Ascending aorta (tissue), 2 donors: Measurements from ENCODE around the gene PIK3CB. TPM values are rescaled to one million over a fixed set of nuclear protein-coding genes. Genes with fewer than 3 reads are reported as not detected.

ENCODE experiments used
- DNase-seq, 2 donors: peaks; one replicate each; pipeline ENCODE4 v3.0.0-alpha.2; 2019; ENCODE audit warnings: low spot score in 2 of 2
- H3K27ac ChIP-seq, 2 donors: fragments of 200-600 bp; sonication (generic); one replicate each; pipeline ENCODE4 v1.5.1; 2016 to 2017; ENCODE audit warnings: mild to moderate bottlenecking in 1 of 2
- H3K27me3 ChIP-seq: fragments of 200-600 bp; sonication (generic); one replicate; pipeline ENCODE4 v1.5.1; 2017
- H3K36me3 ChIP-seq, 2 donors: fragments of 200-600 bp; sonication (generic); one replicate each; pipeline ENCODE4 v1.5.1; 2016
- H3K4me1 ChIP-seq, 2 donors: fragments of 200-600 bp; sonication (generic); one replicate each; pipeline ENCODE4 v1.5.1; 2016 to 2017; ENCODE audit warnings: mild to moderate bottlenecking in 1 of 2
- H3K4me3 ChIP-seq, 2 donors: fragments of 200-600 bp; sonication (generic); one replicate each; pipeline ENCODE4 v1.5.1; 2016 to 2017; ENCODE audit warnings: mild to moderate bottlenecking in 1 of 2
- H3K9me3 ChIP-seq, 2 donors: fragments of 200-600 bp; sonication (generic); one replicate each; pipeline ENCODE4 v1.5.1; 2016
- CTCF ChIP-seq, 3 experiments: fragments of 200-600 bp in 2 of 3; fragments of 450-650 bp in 1 of 3; sonication (generic) in 2 of 3; IDR thresholded peaks; one replicate each; pipeline ENCODE4 v1.5.1; 2016 to 2019; ENCODE audit warnings: antibody characterized with exemption in 3 of 3, mild to moderate bottlenecking in 1 of 3, moderate library complexity in 1 of 3
- intact Hi-C: fragments of 100-400 bp; cut with DNase I; formaldehyde crosslinking; loops from one replicate; pipeline ENCODE4 v1.15.1; 2023
- total RNA-seq: library from RNA; depleted of rRNA; stranded (reverse); fragments of >200 nt; gene quantifications from one replicate; pipeline ENCODE4 v1.1.0, GENCODE V29; 2016

The PIK3CB gene
- total RNA-seq, 1 donor from 2014 or later = 9.3 TPM

DNA sequence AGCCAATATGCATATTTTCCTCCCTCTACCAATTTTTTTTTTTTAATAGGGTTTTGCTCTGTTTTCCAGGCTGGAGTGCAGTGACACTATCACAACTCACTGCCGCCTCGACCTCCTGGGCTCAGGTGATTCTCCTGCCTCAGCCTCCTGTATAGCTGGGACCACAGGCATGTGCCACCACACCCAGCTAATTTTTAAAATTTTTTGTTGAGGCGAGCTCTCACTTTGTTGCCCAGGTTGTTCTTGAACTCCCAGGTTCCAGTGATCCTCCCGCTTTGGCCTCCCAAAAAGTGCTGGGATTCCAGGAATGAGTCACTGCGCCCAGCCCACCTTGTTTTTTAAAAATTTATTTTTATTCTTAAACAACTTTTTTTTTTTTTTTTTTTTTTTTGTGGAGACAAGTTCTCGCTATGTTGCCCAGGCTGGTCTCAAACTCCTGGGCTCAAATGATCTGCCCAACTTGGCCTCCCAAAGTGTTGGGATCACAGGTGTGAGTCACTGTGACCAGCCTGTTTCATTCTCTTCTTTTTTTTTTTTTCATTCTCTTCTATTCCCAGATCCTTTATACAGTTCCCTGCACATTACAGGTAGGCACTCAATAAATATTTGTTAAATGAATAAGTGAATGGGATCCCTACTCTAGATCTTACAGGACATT, 40.5 kb upstream of the PIK3CB start:
- Histone ChIP-seq H3K27ac (no peak overlapping the region), H3K27me3 (no peaks in the 10 kb centered on the region), H3K4me3 (no peak overlapping the region), H3K4me1 (no peaks in the 10 kb centered on the region), H3K9me3 (no peaks in the 10 kb centered on the region), H3K36me3 (no peaks in the 10 kb centered on the region)
- no peak for DNase-seq
- intact Hi-C loops = no loop called here
- no peak for TF ChIP-seq CTCF (IDR thresholded peaks at IDR 0.05)

DNA sequence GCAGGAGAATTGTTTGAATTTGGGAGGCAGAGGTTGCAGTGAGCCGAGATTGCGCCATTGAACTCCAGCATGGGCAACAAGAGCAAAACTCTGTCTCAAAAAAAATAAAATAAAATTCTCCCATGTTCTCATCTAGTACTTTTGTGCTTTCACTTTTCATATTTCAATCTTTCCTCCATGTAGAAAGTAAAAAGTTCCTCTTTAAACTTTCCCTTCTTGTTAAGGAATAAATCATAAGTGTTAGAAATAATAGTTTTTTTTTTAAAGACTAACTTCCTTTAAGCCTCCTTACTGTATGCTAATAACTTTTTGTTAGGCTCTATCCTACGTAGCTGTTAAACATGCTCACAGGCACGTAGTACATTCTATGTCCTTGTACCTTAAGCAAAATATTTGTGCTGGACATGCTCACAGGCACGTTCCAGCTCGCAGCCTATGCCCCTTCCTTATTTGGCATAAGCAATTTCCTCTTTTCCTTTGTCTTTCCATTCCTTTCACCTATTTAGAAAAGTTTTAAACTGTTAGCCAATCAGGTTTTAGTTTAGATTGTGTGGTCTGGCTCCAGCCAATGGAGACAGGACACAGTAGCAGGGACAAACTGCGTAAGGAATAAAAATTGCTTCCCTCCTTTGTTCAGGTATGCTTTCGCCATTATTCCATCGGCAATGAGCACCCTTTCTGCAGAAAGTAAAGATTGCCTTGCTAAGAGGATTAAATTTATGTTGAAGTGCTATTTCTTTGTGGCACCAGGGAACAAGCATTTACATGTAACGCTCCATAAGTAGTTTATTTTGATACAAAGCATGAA, 38.9 kb upstream of the PIK3CB start:
- H3K27me3 ChIP-seq = no peaks in the 10 kb centered on the region
- H3K27ac ChIP-seq = no peak overlapping the region
- H3K36me3 ChIP-seq = no peaks in the 10 kb centered on the region
- intact Hi-C loops = no loop called here
- TF ChIP-seq CTCF (IDR thresholded peaks at IDR 0.05) = no peak
- no peaks in the 10 kb centered on the region for H3K4me1 ChIP-seq
- DNase-seq = no peak
- no peak overlapping the region for H3K4me3 ChIP-seq
- no peaks in the 10 kb centered on the region for H3K9me3 ChIP-seq

GRCh38 chr3:138872632-138873031, 37.9 kb upstream of the PIK3CB start:
- no peak for TF ChIP-seq CTCF (IDR thresholded peaks at IDR 0.05)
- no peaks in the 10 kb centered on the region for H3K9me3 ChIP-seq

DNA sequence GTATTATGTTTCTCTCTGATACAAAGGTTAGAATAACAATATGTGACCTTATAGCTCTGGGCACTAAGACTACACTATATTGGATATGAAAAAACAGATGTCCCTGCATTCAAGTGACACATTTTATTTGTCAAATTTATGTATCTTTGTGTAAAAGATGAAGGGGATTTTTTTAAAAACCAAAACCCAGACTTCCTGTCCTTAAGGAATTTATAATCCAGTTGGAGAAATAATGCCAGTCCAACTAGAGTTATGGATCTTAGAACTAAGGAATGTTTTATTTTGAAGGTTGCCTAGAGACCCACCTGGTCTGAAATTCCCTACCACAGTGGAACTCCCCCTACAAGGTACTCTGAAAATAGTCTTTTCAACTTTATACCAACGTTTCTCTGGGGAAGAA, 33.3 kb upstream of the PIK3CB start:
- H3K4me3 ChIP-seq = no peak overlapping the region
- intact Hi-C loops = no loop called here
- H3K27me3 ChIP-seq = no peaks in the 10 kb centered on the region
- DNase-seq = no peak
- no peak overlapping the region for H3K27ac ChIP-seq
- TF ChIP-seq CTCF (IDR thresholded peaks at IDR 0.05) = no peak
- no peaks in the 10 kb centered on the region for H3K9me3 ChIP-seq
- no peaks in the 10 kb centered on the region for H3K36me3 ChIP-seq
- peaks cover 0 to 3% of the 10 kb centered on the region in 2 donors for H3K4me1 ChIP-seq

More at GRCh38 chr3:138872632-138873031, 37.9 kb upstream of the PIK3CB start:
- no peak overlapping the region for H3K27ac ChIP-seq
- H3K36me3 ChIP-seq = no peaks in the 10 kb centered on the region
- no peak for DNase-seq
- intact Hi-C loops = no loop called here
- H3K27me3 ChIP-seq = no peaks in the 10 kb centered on the region
- no peaks in the 10 kb centered on the region for H3K4me1 ChIP-seq
- H3K4me3 ChIP-seq = no peak overlapping the region

DNA sequence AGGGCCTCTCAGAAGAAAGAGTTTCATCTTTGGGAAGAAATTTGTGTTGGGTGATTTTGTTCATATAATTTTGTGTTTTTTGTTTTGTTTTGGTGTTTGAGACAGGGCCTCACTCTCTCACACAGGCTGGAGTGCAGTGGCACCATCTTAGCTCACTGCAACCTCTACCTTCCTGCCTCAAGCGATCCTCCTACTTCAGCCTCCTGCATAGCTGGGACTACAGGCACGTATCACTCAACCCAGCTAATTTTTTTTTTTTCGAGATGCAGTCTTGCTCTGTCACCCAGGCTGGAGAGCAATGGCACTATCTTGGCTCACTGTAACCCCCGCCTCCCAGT, 29.0 kb upstream of the PIK3CB start:
- no peak overlapping the region for H3K4me3 ChIP-seq
- H3K27ac ChIP-seq = no peak overlapping the region
- peaks cover 0 to 3% of the 10 kb centered on the region in 2 donors for H3K4me1 ChIP-seq
- no peak for DNase-seq
- no peaks in the 10 kb centered on the region for H3K9me3 ChIP-seq
- intact Hi-C loops = no loop called here
- no peaks in the 10 kb centered on the region for H3K36me3 ChIP-seq
- no peak for TF ChIP-seq CTCF (IDR thresholded peaks at IDR 0.05)
- no peaks in the 10 kb centered on the region for H3K27me3 ChIP-seq
